ENCODE data around the gene ZBED2. TPM values are rescaled to one million over a fixed set of nuclear protein-coding genes. Genes with fewer than 3 reads are reported as not detected.

ZBED2 gene
- total and polyA plus RNA-seq, 2 donors (not counting 1 experiment from before 2014, with no cell fraction given), result 0.06 TPM; not detected in 1

DNA sequence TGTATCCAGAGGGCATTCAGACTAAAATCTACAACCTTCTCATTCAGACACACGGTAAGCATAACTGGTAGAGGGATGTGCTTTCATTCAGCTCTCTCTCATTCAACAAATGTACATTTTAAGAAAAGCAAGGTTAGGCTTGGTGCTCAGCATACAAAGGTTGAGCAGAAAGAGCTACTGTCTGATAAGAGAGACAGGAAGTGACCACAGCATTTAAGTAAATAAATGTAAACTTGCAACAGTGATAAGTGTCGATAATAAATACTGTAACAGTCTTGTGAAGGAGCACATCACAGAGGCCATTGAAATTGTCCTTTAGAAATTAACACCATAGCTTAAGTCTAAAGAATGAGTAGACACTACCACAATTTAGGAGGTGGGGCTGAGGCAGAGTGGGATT is 49.8 kb downstream of the ZBED2 start:
- Histone ChIP-seq H3K4me2 (ENCODE audit: extremely low read depth, insufficient read depth, low read length) (no peak overlapping the region), H3K27ac (ENCODE audit: insufficient read depth, low read length) (no peak overlapping the region), H3K36me3 (ENCODE audit: control insufficient read depth, insufficient read depth, low read length) (no peaks in the 10 kb centered on the region), H3K79me2 (ENCODE audit: control insufficient read depth, insufficient read depth, low read length) (no peaks in the 10 kb centered on the region), H3K9me3 (ENCODE audit: control insufficient read depth, insufficient read depth, low read depth, low read length) (no peaks in the 10 kb centered on the region), H4K20me1 (ENCODE audit: control insufficient read depth, extremely low read depth, insufficient read depth, low read length) (no peaks in the 10 kb centered on the region), H2AFZ (ENCODE audit: low read length) (no peak overlapping the region), H3K4me3 (replicated peaks in 1 of 4; ENCODE audit: control extremely low read depth in 1 of 4, insufficient read depth in 1 of 4, low read depth in 3 of 4, low read length in 4 of 4) (no peak overlapping the region), H3K27me3 (ENCODE audit: control insufficient read depth, insufficient read depth, low read length) (peaks cover 3% of the 10 kb centered on the region), H3K9ac (ENCODE audit: insufficient read depth, low read length) (no peak overlapping the region), H3K4me1 (ENCODE audit: control insufficient read depth, extremely low read depth, insufficient read depth, low read length) (no peaks in the 10 kb centered on the region)
- TF ChIP-seq CTCF (conservative IDR thresholded peaks at IDR 0.05 in 1 of 2, IDR thresholded peaks at IDR 0.05 in 1 of 2; ENCODE audit: low read depth in 1 of 2, low read length in 2 of 2), result no peak
- no peak for TF ChIP-seq EZH2 (IDR thresholded peaks at IDR 0.05; ENCODE audit: low read length, missing control alignments)
- no peak for DNase-seq (ENCODE audit: low read depth in 2 of 2)

Other genes with a start within 250 kb of the ZBED2 start
- gene CD96, start 53.1 kb downstream of the ZBED2 start, total RNA-seq, result under 0.01 TPM in 1 of 2 replicates, not detected in the other
- 0.10 TPM in 1 of 2 replicates, not detected in the other for gene CD96, start 53.1 kb downstream of the ZBED2 start, polyA plus RNA-seq
- 0.26 and 0.33 TPM in 2 replicates for gene PLCXD2, start 79.3 kb upstream of the ZBED2 start, total RNA-seq
- 0.17 and 0.24 TPM in 2 replicates for gene PLCXD2, start 79.3 kb upstream of the ZBED2 start, polyA plus RNA-seq